Measurements from ENCODE around the gene PSMC3. TPM values are rescaled to one million over a fixed set of nuclear protein-coding genes. Genes with fewer than 3 reads are reported as not detected.

Gene PSMC3
- total and polyA plus RNA-seq, 2 of the 13 experiments (the other 11 are each of a cell fraction or from before 2014, with no cell fraction given) = 75.8 to 214 TPM

DNA sequence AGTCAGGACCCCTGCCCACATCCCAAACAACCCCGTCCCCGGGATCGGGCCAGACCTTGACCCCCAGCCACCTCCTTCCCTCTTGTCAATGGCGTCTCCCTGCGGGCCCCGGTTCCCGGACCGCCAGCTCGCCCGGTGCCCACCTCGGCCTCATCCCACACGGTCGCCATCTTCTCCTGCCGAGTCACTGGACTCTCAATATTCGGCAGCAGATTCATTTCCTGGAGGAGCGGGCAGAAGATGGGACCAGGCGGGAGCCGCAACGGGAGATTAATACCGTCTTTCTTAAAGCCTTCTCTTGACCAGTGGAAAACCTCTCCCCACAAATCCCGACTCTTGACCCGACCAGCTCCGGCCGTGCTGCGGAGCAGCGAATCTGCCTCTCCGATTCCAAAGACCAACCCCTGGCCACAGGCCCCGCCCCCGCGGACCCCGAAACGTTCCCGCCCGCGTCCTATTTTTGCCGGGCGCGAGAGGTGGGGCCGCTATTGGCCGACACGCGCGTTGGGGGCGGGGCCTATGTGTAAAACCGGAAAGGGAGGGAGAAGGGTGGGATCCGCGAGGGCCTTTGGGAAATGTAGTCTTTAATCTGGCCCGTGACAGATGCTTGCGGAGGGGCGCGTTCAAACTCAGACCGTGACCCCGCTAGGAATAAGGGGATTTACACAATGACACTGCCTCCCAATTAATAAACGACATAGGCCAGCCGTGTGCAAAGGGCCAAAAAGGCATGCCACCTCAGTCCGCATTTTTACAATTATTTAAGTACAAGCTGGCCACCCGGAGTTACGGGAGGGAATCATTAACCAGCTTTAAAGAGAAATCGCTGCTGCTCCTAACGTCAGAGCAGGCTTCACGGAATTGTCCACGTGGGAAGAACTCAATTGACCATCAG, at the start of gene PSMC3 (continued):
- TF ChIP-seq TBL1XR1 (IDR thresholded peaks at IDR 0.05; ENCODE audit: borderline replicate concordance, low read length, partially characterized antibody) (no peak), TP53 (CRISPR knock-in tag; conservative IDR thresholded peaks at IDR 0.05) (peak; percentile 66; the same call in 1 of the 2 replicates), CHCHD3 (CRISPR knock-in tag; IDR thresholded peaks at IDR 0.05) (no peak), SNAPC2 (CRISPR knock-in tag; IDR thresholded peaks at IDR 0.05) (no peak), YY1 (IDR thresholded peaks at IDR 0.05; ENCODE audit: insufficient read depth, insufficient replicate concordance, low read depth, low read length) (peak; percentile 94), CBFB (CRISPR knock-in tag; IDR thresholded peaks at IDR 0.05) (0 out of 2 replicates have a peak, but pooled peaks have one; percentile 29), HNRNPK (IDR thresholded peaks at IDR 0.05; ENCODE audit: low read depth, low read length, poor library complexity, severe bottlenecking) (peak; percentile 57), ZSCAN25 (CRISPR knock-in tag; IDR thresholded peaks at IDR 0.05) (no peak), ZNF605 (CRISPR knock-in tag; IDR thresholded peaks at IDR 0.05) (no peak; the same call in 1 of the 2 replicates), U2AF2 (IDR thresholded peaks at IDR 0.05; ENCODE audit: low read depth, low read length) (no peak), SIX4 (CRISPR knock-in tag; IDR thresholded peaks at IDR 0.05) (0 out of 2 replicates have a peak, but pooled peaks have one; percentile 20), SP1 (IDR thresholded peaks at IDR 0.05) (no peak), SP1 (CRISPR knock-in tag; IDR thresholded peaks at IDR 0.05) (peak; percentile 97), GATAD1 (CRISPR knock-in tag; IDR thresholded peaks at IDR 0.05) (peak; percentile 95), ISL2 (CRISPR knock-in tag; IDR thresholded peaks at IDR 0.05) (peak; percentile 60; the same call in 1 of the 2 replicates), RBFOX2 (IDR thresholded peaks at IDR 0.05; ENCODE audit: low read depth, low read length) (peak; percentile 79), NCOA1 (CRISPR knock-in tag; IDR thresholded peaks at IDR 0.05) (no peak), KLF16 (CRISPR knock-in tag; IDR thresholded peaks at IDR 0.05) (0 out of 4 replicates have a peak, but pooled peaks of 1 of the 2 experiments have one; percentile 58), ERF (CRISPR knock-in tag; IDR thresholded peaks at IDR 0.05) (peak; percentile 29; the same call in 1 of the 2 replicates)
- TF ChIP-seq, protein P1, sequence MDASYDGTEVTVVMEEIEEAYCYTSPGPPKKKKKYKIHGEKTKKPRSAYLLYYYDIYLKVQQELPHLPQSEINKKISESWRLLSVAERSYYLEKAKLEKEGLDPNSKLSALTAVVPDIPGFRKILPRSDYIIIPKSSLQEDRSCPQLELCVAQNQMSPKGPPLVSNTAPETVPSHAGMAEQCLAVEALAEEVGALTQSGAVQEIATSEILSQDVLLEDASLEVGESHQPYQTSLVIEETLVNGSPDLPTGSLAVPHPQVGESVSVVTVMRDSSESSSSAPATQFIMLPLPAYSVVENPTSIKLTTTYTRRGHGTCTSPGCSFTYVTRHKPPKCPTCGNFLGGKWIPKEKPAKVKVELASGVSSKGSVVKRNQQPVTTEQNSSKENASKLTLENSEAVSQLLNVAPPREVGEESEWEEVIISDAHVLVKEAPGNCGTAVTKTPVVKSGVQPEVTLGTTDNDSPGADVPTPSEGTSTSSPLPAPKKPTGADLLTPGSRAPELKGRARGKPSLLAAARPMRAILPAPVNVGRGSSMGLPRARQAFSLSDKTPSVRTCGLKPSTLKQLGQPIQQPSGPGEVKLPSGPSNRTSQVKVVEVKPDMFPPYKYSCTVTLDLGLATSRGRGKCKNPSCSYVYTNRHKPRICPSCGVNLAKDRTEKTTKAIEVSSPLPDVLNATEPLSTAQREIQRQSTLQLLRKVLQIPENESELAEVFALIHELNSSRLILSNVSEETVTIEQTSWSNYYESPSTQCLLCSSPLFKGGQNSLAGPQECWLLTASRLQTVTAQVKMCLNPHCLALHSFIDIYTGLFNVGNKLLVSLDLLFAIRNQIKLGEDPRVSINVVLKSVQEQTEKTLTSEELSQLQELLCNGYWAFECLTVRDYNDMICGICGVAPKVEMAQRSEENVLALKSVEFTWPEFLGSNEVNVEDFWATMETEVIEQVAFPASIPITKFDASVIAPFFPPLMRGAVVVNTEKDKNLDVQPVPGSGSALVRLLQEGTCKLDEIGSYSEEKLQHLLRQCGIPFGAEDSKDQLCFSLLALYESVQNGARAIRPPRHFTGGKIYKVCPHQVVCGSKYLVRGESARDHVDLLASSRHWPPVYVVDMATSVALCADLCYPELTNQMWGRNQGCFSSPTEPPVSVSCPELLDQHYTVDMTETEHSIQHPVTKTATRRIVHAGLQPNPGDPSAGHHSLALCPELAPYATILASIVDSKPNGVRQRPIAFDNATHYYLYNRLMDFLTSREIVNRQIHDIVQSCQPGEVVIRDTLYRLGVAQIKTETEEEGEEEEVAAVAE (CRISPR knock-in tag; IDR thresholded peaks at IDR 0.05; ENCODE audit: borderline replicate concordance) = 0 out of 2 replicates have a peak, but pooled peaks have one; percentile 32
- TF ChIP-seq, protein P2, sequence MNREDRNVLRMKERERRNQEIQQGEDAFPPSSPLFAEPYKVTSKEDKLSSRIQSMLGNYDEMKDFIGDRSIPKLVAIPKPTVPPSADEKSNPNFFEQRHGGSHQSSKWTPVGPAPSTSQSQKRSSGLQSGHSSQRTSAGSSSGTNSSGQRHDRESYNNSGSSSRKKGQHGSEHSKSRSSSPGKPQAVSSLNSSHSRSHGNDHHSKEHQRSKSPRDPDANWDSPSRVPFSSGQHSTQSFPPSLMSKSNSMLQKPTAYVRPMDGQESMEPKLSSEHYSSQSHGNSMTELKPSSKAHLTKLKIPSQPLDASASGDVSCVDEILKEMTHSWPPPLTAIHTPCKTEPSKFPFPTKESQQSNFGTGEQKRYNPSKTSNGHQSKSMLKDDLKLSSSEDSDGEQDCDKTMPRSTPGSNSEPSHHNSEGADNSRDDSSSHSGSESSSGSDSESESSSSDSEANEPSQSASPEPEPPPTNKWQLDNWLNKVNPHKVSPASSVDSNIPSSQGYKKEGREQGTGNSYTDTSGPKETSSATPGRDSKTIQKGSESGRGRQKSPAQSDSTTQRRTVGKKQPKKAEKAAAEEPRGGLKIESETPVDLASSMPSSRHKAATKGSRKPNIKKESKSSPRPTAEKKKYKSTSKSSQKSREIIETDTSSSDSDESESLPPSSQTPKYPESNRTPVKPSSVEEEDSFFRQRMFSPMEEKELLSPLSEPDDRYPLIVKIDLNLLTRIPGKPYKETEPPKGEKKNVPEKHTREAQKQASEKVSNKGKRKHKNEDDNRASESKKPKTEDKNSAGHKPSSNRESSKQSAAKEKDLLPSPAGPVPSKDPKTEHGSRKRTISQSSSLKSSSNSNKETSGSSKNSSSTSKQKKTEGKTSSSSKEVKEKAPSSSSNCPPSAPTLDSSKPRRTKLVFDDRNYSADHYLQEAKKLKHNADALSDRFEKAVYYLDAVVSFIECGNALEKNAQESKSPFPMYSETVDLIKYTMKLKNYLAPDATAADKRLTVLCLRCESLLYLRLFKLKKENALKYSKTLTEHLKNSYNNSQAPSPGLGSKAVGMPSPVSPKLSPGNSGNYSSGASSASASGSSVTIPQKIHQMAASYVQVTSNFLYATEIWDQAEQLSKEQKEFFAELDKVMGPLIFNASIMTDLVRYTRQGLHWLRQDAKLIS (CRISPR knock-in tag; IDR thresholded peaks at IDR 0.05) = no peak
- TF ChIP-seq, protein P3, sequence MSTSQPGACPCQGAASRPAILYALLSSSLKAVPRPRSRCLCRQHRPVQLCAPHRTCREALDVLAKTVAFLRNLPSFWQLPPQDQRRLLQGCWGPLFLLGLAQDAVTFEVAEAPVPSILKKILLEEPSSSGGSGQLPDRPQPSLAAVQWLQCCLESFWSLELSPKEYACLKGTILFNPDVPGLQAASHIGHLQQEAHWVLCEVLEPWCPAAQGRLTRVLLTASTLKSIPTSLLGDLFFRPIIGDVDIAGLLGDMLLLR (CRISPR knock-in tag; IDR thresholded peaks at IDR 0.05) = no peak
